ENCODE measurements around the gene MCUB.
"Not testable (repeated sequence)": the region's sequence is repeated elsewhere in the genome, so short reads cannot be mapped to it uniquely, and the experiment has no call there.

MCUB gene, protein sequence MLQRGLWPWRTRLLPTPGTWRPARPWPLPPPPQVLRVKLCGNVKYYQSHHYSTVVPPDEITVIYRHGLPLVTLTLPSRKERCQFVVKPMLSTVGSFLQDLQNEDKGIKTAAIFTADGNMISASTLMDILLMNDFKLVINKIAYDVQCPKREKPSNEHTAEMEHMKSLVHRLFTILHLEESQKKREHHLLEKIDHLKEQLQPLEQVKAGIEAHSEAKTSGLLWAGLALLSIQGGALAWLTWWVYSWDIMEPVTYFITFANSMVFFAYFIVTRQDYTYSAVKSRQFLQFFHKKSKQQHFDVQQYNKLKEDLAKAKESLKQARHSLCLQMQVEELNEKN

DNA sequence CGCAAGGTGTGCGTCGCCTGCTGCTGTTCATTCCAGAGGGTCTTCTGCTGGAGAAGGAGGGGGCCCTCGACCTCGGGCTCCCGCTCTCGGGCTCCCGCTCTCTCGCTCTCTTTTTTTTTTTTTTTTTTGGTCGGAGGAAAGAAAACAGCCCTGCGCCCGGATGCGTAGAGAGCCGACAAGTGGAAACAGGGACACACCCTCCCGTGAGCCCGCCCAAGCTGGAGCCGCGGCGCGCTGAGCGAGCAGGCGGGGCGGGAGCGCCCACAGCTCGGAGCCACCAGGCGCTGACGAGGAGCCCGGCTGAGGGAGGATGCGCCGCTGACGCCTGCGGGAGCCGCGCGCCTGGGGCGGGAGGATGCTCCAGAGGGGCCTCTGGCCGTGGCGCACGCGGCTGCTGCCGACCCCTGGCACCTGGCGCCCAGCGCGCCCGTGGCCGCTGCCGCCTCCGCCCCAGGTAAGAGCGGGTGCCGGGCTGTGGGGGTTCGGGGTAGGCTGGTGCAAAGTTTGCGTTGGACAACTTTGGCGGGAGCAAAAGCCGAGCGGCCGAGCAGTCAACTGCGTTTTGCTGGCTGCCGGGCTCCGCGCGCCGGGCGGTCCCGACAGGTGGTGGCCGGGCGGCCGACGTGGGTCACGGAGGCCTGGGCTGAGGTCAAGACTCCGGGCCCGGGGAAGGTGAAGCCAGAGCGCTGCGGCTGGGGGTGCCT, at the start of gene MCUB:
TSS of gene MCUB (plus strand) at position 264 of the 704 bp plus-strand sequence. CDS start at position 356, 92 bp downstream.
- peak; percentile 35 for DNase-seq (ENCODE audit: low read depth, low spot score)

DNA sequence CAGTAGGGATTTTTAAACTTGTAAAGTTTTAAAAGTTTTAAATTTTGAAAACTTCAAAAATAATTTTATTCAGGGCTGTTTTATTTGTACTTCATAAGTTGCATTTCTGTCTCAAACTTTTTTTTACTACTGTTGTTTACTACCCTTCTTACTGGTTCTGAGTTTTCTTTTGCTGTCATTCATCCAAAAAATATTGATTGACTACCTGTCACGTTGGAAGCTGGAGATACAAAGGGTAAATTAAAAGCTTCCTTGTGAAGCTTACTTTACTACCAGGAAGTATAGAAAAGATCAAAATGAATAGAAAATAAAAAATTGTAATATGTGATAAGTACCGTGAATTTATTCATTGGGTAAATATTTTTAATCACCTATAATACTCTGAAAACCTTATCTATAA, 49.4 kb upstream of the MCUB start:
- DNase-seq (ENCODE audit: low read depth, low spot score): no peak

DNA sequence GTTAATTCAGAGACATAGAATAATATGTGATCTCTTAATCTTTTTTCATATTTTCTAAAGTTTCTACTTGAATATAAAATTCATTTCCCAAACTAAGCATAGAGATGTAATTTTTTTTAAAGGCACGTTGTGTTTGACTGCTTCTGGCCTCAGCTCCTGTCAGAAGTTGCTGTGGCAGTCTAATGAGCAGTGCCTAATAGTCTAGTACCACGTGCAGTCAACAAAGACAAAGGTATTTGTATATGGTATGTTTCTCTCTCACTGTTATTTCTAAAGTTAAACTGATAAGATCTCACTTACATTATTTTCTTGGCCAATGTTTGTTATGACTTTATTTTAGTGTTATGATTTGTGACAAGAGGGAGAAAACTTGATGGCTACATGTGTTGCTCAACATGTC, 48.6 kb upstream of the MCUB start:
- DNase-seq (ENCODE audit: low read depth, low spot score): no peak

DNA sequence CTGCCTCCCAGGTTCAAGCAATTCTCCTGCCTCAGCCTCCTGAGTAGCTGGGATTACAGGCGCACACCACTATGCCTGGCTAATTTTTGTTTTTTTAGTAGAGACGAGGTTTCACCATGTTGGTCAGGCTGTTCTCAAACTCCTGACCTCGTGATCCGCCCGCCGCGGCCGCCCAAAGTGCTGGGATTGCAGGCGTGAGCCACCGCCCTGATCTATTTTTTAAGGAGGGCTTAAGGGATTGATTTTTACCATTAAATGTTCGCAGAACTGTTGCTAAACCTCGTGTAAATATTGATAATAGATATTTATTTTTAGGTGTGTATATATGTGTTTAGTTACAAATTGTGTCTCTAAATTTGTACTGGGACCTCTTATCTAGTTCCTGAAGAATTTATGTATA, 46.7 kb upstream of the MCUB start:
- DNase-seq (ENCODE audit: low read depth, low spot score): not testable (repeated sequence)

DNA sequence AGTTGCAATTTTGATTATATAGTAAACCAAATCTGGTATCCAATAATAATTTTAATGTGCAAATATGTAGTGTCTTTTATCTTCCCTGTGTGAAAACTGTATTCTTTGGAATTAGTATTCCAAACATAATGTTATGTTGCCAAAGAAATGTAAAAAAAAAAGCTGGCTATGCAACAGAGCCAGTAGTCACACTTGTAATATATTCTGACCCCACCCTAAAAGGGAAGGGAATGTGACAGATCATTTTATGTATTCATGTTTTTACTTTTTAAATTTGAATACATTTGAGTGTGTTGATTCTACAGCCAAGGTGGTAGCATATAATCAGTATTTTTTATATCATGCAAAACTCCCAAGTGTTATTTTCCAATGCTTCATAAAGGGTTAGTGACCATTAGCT, 27.9 kb upstream of the MCUB start:
- DNase-seq (ENCODE audit: low read depth, low spot score): no peak

DNA sequence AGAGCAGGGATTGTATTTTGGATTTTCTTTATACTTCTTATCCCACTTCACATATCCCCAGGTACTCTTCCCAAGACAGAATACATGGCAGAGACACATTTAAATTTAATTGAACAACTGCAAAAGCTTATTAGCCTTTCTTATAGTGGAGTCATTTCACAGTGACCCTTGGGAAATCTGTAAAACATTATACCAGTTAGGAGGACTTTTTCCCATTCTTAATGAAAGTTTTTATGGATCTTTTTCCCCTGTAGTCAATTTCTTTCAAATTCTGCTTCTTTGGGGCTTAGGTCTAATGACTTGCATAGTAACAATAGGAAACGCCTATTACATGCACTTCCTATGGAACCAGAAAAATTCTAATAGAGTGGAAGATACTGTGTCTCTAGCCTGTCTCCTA, 14.6 kb upstream of the MCUB start:
- no peak for DNase-seq (ENCODE audit: low read depth, low spot score)

DNA sequence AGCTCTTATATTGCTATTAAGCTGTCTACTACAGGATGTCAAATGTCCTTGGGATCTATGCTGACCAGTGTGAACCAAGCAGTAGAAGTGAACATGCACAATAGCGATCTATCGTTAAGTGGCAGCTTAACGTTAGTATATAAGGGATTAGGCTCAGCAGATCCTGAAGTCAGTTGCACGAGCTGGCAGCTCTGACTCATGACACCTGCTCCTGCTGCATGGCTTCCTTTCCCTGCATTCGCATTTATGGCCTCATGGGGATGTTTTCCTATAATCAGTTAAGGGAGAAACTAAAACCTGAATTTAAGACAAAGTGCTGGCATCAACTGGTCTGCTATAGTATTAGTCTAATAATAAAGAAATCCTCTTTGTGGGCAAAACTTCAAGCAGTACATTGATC, 12.7 kb upstream of the MCUB start:
- no peak for DNase-seq (ENCODE audit: low read depth, low spot score)

DNA sequence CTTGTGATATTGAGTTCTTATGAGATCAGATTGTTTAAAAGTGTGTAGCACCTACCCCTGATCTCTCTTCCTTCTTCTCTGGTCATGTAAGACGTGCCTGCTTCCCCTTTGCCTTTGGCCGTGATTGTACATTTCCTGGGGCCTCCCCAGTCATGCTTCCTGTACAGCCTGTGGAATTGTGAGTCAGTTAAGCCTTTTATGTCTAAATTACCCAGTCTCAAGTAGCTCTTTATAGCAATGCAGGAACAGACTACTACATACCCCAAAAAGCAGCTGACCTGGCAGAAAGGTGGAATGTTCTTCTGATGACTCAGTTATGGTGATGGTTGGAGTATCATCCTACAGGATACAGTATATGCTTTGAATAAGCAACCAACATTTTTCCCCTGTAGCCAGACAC, 11.4 kb upstream of the MCUB start:
- DNase-seq (ENCODE audit: low read depth, low spot score): no peak

DNA sequence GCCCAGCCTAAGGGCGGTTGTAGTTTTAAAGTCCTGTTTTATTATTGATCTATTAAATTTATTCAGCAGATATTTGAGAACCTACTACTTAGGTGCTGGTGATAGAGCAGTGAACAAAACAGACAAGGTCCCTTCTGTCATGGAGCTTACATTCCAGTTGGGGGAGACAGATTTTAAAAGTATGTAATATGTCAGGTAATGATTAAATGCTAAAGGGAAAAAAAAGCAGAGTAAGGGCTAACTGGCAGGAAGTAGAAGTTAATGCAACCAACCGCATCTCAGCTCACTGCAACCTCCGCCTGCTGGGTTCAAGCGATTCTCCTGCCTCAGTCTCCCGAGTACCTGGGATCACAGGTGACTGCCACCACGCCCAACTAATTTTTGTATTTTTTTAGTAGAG, 7.8 kb upstream of the MCUB start:
- DNase-seq (ENCODE audit: low read depth, low spot score): no peak

DNA sequence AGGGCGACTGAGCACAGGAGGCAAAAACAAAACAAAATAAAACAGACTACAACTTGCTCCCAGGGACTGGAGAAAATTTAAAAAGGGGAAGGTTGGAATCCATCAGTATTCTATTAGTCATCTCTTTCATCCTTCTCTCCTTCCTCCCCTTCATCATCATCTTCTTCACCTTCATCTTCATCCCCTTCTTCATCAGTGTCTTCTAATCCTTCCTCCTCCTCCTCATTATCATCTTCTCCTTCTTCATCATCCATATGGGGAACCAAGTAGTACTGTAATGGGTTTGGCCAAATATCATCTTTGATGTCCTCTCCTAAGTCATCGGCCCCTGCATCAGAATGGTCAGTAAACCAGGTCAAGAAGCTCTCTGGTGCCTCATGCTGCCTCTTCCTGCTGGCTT, 6.9 kb upstream of the MCUB start:
- DNase-seq (ENCODE audit: low read depth, low spot score): no peak

DNA sequence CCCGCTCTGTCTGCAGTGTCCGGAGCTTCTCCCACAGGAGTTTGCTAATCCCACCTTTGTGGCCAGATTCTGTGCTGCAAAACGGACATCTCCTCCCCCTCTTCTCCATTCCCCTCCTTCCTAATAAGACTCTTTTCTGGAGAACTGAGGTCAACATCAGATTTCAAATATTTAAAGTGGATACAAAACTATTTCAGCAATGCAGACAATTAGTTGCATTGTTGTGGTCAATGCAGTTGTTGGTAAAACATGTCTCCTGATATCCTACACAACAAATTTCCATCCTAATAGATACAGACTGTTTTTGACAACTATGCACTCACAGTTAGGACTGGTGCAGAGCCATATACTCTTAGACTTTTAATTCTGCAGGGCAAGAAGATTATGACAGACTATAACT, 5.1 kb upstream of the MCUB start:
- DNase-seq (ENCODE audit: low read depth, low spot score): no peak

DNA sequence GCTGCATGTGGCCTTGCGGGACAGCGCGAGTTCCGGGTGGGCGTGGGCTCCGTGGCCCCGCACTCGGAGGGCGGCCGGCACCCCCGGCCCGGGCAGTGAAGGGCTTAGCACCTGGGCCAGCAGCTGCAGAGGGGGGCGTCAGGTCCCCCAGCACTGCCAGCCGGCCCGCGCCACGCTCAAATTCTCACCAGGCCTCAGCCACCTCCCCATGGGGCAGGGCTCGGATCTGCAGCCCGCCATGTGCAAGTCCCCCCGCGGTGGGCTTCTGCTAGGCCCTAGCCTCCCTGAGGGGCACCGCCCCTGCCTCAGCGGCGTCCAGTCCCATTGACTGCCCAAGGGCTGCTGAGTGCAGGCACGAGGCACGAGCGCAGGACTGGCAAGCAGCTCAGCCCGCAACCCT, 2.6 kb upstream of the MCUB start:
- DNase-seq (ENCODE audit: low read depth, low spot score): no peak

DNA sequence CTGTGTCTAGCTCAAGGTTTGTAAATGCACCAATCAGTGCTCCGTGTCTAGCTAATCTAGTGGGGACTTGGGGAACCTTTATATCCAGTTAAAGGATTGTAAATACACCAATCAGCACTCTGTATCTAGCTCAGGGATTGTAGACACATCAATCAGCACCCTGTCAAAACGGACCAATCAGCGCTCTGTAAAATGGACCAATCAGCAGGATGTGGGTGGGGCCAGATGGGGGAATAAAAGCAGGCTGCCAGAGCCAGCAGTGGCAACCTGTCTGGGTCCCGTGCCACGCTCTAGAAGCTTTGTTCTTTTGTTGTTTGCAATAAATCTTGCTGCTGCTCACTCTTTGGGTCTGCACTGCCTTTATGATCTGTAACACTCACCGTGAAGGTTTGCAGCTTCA, 2.0 kb upstream of the MCUB start:
- DNase-seq (ENCODE audit: low read depth, low spot score): not testable (repeated sequence)

DNA sequence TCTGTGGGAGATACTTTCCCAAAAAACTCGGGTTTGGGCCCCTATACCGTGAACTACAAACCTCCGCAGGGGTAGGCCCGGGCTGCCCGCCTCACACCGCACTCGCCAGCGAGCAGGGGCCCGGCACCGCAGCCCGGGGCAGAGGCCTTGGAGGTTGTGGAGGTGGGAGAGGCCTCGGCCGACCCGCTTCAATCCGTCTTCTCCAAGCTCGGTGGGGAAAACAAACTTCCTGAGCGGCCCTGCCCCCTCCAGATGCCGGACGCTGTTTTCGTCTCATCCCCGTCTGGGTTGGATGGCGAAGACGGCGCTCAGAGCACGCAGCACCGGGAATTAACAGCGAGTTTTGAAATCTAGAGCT, 442 bp upstream of the MCUB start:
- peak; percentile 12 for DNase-seq (ENCODE audit: low read depth, low spot score)

DNA sequence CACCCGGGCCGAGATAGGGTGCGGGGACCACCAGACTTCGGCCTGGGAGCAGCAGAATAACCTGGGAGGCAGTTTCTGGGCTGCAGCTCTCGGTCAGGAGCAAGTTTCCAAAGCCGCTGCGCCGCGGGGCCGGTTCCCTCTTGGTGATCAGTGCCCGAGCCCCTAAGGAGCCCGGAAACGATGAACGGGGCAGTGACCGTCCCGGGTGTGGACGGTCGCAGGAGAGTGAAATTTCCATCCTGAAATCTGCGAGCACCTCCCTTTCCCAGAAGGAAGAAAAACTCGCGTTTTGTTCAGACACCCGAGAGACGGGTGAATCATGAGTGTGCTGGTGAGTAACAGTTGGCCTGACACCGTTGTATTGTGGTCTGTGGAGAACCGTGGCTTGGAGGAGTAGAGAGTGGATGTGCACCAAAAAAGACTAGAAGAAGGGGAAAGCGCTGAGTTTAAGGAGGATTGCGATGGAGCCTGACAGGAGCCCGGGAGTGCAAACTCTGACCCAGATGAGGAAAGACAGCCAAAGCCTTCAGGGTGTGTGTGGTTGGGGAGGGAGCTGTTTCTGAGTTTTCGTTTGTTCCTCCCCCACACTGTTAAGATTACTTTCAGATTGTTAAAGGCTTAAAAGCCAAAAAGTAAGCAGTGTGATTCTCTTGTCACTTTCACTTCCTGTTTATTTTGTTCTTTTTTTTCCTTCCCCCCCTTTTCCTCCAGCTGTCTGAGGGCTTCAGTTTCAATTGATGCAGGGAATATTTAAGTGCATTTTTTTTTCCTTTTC, 828 bp downstream of the MCUB start:
- DNase-seq (ENCODE audit: low read depth, low spot score): peak; percentile 12

DNA sequence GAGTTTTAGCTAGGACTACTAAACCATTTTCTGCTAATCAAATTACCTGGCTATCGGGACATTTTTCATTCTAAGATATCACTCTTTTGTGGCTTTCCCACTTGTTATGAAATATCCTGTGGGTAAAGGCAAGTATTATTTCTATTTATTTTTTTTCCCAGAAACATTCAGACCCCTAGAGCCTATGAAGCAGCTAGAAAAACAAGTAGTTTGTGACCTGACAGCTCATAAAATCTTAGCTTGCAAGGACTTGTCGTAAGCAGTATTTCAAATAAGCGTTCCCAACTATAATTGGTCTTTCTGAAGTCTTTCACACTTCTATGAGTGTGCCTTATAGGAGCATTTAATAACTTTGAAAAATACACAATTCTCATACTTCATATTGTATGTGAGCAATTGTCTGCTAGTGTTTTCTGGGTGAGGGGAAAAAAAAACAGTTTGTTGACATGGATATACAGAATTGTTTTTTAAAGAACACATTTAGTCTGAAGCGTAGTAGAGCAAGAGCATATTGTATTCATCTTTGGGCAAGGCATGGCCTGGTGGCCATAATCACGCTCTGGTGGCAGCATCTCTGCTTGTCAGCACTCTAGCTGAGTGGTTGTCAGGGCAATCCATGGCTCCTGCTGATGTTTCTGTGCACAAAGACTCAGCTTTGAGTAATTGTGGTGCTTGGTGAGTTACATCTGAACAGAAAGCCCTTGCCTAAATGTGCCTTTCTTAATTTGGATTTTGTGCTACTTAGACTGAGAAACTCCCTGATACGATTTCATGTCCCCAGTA, 2.6 kb downstream of the MCUB start:
- DNase-seq (ENCODE audit: low read depth, low spot score): no peak

DNA sequence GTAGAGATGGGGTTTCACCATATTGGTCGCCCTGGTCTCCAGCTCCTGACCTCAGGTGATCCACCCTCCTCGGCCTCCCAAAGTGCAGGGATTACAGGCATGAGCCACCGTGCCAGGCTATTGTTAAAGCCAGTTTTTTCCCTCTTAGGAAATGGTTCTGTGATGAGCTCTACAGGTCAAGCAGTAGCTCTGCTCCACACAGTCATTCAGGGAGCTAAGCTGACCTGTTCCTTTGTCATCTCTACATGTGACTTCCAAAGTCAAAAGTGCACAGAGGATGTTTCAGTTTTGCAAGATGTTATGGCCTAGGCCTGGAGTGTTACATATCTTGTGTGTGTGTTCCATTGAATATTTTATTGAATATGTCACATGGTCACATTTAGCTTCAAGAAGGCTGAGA, 11.4 kb downstream of the MCUB start:
- DNase-seq (ENCODE audit: low read depth, low spot score): no peak

DNA sequence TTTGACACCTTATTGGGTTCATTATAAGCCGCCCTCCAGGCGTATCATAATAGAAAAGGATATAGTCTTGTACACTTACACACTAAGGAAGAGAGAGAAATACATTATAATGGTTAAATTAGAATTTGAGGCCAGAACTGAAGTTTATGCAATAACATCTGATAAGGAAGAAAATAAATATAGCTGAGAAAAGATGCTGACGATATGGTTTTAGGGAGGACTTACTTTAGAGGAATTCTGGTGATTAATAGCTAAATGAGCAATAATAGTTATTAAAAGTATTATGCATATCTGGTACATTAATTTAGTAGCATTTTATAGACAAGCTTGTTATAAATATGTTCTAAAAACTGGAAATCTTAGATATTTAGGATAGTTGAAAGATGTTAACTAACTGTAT, 12.1 kb downstream of the MCUB start:
- no peak for DNase-seq (ENCODE audit: low read depth, low spot score)

DNA sequence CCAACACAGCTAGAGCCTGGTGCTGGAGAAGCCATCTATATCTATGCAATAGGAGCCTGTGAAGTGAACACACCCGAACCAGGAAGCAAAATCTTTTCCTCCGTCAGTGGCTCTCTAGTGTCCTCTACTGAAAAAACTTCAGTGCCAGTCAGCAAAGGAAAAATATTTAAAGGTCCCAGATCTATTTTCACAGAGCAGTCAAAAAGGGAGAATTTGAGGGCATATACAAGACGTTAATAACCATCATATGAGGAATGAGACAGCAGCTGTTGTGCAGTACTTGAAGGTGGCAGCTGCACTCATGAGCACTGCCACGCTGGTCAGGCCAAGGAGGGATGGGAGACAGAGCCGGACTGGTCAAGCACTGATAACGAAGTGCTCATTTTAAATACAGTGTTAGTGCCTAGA, 14.4 kb downstream of the MCUB start:
- DNase-seq (ENCODE audit: low read depth, low spot score): no peak

DNA sequence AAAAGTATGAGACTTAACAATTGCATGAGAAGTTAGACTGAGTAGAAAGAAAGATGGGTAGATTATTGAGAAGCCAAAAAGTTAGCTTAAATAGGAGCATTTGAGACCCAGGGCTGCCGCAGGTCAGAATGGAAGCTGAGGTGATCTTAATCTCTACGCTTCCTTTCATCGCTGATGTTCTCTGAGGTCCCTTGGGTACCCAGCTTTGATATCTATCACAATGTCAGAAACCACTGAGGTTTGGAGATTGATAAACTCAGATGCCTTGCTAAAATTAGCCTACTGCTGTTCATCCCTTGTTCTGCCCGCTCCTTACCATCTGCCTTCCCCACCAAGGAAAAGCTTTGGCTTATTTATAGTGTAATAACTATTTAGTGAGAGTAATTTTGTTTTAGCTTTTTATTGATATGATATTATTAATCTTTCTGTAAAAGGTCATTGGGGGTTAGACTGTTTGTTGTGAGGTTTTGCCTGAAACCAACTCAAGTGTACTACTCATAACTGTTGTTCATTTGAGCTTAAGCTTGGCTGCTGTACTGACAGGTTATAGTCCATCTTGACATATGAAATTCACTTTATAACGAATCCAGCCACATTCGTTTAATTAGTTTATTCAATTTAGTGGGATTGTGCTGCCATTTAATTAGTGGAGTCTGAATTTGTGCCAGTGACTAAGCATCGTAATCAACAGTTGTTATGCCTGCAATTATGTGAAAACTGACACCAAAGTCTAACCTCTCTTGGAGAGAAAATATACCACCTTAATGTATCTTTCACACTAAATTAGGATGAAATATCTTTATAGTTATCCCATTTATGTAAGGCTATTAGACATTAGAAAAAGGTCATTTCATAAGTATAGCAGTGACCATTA, 15.1 kb downstream of the MCUB start:
- no peak for DNase-seq (ENCODE audit: low read depth, low spot score)

DNA sequence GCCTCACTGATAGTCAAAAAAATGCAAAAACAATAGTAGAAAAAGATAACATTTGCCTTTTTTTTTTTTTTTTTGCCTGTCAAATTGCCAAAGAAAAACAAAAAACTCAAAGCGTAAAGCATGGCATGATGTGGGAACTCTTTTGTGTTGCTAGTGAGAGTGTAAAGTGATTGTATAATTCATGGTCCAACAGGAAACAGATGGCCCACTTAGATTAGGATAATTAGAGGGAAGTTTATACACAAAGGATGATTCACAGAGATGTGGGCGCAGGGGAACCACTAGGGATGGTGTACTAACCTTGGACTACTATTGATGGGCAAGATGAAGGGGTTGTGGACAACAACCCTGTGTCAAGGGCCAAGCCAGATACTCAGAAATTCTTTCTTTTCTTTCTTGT, 16.4 kb downstream of the MCUB start:
- no peak for DNase-seq (ENCODE audit: low read depth, low spot score)
